HG02885 (cell line): Measurements from ENCODE around the gene WSCD2.

ENCODE experiments used
- ATAC-seq: cut with Tn5 transposase; IDR thresholded peaks from one replicate; pipeline ENCODE4 v1.9.1; 2021; ENCODE audit warnings: mild to moderate bottlenecking; ENCODE audit not compliant: unreplicated experiment, poor library complexity

Gene WSCD2

GRCh38 chr12:108106599-108106998 is 22.5 kb upstream of the WSCD2 start:
- no peak for ATAC-seq

DNA sequence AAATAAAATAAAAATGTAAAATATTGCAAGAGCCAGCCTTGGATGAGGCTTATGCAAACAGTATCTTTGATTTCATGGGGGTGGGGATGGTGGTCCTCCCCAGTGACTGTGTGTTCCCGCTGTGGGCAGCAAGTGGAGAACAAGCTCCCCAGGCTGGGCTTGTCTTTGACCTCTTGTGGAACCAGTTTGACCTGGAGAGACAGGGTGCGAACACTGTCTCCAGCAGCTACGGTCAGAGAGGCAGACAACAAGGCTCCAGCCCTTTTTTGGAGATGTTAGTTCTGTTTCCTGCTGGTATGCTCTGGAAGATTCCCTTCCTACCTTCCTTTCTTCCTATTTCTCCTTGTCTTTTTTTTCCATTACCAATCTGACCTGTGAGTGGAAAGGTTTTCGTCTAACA is 21.8 kb upstream of the WSCD2 start:
- no peak for ATAC-seq

DNA sequence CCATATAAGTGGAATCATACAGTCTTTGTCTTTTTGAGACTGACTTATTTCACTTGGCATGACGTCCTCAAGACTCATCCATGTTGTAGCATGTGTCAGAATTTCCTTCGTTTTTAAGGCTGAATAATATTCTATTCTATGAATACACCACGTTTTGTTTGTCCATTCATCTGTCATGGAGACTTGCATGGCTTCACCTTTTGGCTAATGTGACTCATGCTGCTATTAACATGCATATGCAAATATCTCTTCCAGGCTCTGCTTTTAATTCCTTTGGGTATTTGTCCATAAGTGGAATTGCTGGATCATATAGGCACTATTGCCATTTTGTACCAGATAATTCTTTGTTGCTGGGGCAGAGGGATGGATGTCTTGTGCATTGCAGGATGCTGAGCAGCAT is 19.6 kb upstream of the WSCD2 start:
- ATAC-seq, result no peak

DNA sequence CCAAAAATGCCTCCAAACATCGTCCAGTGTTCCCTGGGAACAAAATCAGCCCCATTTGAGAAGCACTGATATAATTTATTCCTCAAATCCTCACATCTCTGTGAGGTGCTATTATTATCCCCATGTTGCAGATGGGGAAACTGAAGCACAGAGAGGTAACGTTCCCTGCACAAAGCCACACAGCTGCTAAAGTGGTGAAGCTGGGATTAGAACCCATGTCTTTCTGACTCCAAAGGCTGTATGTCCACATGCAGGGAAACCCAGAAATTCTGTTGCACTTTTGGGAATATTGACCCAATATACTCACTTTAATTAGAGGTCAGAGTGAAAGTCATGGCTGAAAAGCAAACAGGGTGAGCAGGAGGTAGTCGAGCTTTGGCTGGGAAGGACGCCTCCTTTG is 19.1 kb upstream of the WSCD2 start:
- no peak for ATAC-seq

DNA sequence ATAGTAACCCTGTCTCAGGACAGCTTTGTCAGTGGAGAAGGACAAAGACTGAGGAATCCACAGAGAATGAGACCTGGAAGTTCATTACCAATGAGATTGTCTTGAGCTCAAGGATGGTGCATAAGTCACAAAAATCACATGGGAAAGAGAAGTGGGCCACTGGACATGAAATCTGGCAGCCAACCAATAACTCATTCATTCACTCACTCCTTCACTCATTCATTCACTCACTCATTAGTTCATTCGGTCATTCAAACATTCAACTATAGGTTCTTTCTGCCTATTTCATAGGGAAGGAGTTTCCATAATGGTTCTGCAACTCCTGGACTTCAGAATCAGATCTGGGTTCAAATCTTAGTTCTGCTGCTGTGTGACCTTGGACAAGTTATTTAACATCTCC is 18.2 kb upstream of the WSCD2 start:
- no peak for ATAC-seq

DNA sequence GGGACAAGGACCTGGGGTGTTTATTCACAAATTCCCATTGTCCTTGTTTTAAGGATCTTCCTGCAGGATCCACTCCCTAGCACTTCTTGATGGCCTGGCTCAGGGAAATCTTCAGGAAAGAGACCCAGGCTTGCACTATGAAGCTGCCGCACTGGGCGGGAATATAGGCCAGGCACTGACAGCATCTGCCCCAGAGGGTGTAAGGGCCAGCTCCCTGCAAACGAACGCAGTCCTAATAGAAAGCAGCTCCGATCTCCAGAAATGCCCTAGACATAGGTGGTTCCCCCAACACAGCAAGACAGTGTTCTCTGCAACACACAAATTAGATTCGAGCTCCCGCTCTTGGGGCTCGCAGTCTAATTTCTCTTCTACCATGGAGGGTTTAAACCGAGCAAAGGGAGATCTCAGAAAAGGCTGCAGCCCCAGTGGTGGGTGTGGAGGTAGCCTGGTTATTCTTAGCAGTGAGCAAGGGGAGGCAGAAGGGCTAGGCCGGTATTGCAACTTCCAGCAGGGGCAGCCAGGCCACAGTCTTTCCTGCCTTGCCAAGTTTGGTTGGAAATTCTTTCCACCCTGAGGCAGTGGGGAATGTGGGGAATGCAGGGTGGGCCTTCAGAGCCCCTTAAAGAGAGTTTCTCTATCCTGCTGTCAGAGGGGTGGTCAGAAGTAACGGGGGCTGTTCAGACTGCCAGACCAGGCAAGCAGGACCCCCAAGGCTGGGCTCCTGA is 16.1 kb upstream of the WSCD2 start:
- ATAC-seq, result no peak

GRCh38 chr12:108115123-108116121 is 13.7 kb upstream of the WSCD2 start:
- no peak for ATAC-seq

- no peak for ATAC-seq
Measured at GRCh38 chr12:108116254-108116653, 12.8 kb upstream of the WSCD2 start.

DNA sequence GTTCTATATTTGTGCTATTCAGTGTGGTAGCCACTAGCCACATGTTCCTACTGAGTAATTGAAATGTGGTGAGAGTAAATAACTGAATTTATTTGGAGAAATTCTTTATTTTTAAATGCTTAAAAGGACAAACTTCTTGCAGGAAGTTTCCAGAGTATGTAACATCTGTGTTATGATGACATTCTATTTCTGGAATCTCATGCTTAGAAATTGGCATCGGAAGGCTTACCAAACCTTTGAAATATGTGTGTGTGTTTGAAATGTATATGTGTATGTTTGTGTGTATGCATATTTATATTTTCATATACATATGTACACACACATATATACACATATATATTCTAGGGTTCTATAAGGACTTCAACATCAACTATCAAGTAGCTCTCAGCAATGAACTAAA is 12.4 kb upstream of the WSCD2 start:
- no peak for ATAC-seq

DNA sequence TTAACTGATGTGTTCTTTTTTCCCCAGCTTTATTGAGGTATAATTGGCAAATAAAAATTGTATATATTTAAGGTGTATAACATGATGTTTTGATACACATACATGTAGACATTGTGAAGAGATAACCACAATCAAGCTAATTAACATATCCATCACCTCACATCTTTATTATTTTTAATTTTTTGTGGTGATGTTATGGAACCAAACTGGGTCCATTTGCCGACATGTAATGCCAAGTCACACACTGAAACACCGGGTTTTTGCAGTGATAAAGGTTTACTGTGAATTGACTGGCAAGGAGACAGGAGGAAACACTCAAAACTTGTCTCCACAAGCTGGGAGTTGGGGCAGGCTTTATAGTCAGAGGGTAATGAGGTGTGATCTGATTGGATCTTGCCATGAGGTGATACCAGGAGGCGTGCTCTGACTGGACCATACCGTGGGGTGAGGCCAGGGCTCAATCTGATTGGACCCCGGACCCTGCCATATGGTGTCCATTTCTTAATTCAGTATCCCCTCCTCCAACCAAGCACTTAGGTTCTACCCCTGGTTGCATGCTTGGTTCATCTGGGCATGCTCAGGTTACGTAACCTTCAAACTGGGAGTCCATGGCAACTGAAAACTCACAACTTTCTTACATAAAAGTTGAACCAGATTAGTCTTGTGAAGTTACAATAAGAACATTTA is 11.8 kb upstream of the WSCD2 start:
- ATAC-seq, result no peak

- ATAC-seq, result no peak
Measured at GRCh38 chr12:108117902-108118301, 11.2 kb upstream of the WSCD2 start.

GRCh38 chr12:108119126-108119973 is 9.7 kb upstream of the WSCD2 start:
- ATAC-seq, result no peak

DNA sequence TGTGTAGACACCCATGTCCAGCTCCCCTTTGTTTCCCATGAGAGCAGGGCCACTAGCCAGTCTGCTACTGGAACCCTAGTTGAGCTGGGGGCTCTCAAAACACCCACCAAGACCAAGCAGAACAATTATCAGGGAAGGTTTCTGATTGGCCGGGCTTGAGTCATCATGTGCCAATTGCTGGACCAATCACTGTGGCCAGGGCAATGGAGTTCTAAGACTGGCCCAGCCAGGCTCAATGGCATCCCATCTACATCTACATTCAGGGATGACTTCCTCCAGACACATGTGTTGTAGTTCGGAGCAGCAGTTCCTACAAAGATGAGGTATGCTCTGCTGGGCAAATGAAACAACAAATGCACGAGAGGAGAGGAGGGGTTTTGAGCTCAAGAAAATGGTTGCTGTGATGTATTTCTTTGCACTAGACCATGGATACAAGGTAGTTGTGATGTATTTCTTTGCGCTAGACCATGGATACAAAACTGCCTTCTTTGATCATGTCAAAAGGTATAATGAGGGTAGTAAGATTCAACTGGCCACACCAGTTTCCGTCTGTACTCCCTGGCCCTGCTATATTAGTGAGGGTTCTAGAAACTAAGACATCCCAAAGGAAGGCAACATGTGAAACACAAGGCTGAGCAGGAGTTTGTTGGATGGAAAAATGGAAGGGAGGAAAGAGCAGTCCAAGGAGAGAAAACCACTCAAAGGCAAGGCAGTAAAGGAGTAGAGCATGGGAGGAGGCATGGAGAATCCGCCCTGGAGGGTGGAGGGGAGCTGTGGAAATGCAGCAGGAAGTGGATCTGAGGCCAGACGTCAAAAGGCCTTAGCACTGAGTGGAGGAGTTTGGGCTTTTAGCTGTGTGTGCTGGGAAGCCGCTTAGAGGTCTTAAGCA is 8.9 kb upstream of the WSCD2 start:
- ATAC-seq, result no peak

DNA sequence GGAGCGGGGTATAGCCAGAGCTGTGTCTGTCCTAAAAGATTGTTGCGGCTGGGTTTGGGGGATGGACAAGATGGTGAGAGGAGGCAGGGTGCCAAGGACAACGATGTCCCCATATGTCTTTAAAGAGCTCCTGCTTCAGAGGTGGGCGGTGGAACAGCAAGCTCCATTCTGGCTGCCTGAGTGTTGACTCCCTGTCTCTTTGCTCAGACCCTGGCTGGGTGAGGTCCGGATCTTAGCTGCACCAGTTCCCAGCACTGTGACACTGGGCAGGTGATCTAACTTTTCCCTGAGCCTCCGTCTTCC is 8.3 kb upstream of the WSCD2 start:
- no peak for ATAC-seq

DNA sequence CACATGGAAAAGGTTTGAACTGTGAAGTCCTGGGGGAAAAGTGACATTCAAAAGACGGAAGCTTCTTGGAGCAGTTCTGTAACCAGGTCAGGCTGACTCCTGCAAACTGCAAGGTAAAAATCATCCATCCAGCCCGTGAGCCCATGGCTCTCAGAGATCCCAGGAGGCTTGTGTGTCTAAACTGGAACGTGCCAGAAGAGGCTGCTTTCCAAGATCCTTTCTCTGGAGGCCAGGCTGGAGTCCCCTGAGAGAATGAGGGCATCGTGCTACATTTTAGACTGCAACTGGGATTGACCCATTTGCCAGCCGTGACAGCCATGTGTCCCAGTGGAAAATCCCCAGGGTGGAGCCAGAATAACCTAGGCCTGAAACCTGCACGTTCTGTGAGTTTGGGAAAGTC is 7.8 kb upstream of the WSCD2 start:
- ATAC-seq, result no peak

DNA sequence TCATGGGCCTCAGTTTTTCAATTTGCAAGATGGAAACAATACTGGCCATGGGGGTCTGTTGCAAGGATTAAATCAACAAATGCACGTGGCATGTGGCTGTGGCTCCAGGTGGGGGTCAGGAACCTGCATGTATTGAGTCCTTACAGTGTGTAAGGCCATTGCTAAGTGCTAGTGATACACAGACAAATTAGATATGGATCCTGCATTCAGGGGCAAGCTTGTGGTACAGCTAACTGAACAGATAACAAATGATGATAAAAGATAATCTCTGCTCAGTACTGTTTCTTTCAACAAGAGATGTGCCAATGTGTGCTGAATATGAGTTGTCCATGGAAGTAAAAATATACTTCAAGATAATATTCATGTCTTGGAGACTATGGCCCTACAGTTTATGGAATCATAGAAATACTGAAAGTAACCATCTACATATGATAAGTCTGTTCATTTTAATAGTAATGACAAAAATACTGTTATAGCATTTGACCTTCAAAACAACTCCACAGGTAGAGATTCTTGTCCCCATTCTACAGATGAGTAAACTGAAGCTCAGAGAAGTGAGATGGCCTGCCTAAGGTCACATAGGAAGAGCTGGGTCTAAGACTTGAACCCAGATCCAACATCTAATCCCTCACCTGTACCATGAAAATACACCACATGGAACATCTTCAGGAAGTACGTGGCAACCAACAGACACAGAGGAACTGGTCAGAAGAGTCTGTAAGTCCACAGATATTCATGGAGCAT is 7.2 kb upstream of the WSCD2 start:
- no peak for ATAC-seq

- no peak for ATAC-seq
Measured at GRCh38 chr12:108122644-108123043, 6.4 kb upstream of the WSCD2 start.

GRCh38 chr12:108123402-108123801 is 5.7 kb upstream of the WSCD2 start:
- ATAC-seq, result no peak

GRCh38 chr12:108125073-108125472 is 4.0 kb upstream of the WSCD2 start:
- ATAC-seq, result no peak
